ENCODE measurements around the gene PLB1.
"Not testable (repeated sequence)": the region's sequence is repeated elsewhere in the genome, so short reads cannot be mapped to it uniquely, and the experiment has no call there.

Gene PLB1

GRCh38 chr2:28538134-28538533, 42.3 kb downstream of the PLB1 start:
- DNase-seq = no peak

DNA sequence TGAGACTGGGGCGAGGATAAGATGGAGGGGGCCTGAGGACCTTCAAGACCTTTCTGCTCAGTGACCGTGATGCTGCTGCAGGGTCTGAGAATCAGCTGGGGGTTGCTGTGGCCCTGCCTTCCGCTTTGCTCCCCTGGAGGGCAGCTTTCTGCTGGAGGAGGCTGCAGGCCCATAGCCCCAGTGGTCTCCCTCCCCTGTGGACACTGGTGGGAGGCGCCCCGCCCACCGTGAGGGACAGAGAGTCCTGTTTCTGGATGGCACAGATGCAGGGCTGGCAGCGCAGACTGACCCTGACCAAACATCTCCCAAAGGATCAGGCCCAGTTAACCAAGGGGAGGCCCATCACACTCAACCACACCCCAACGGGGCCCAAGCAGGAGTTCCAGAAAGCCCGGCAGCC, 42.8 kb downstream of the PLB1 start:
- DNase-seq = no peak

DNA sequence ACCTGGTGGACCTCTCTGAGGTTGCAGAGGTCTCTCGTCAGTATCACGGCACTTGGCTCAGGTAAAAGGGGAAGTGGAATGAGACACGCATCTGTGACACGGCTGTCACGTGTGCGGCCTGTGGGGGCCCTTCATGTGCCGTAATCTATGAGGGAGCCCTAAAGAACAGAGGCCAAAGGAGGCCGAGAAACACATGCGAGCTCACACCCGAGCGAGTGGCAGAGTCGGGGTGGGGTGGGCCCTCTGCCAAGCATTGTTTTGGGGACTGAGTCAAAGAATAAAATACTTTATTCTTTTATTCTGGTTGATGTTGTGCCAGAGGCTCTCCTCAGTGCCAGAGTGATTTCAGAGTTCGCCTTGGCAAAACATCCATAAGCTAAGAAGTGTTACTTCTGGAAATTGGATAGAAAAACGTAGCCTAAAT, 43.3 kb downstream of the PLB1 start:
- DNase-seq = no peak

- DNase-seq = no peak
Measured at GRCh38 chr2:28543316-28544035, 47.6 kb downstream of the PLB1 start.

DNA sequence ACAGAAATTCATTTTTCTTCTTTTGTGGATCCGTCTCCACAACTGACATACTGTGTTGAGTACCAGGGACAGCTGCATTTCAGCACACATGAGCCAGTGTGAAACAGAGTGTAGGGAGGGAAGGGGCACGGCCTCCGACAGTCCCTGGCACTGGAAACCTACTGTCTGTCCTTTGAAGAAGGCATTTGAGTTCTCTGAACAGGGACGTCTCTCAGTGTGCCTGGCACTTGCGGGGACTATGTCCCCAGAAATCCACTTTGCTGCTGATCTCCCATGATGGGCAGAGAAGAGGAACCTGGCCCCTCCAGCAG, 48.1 kb downstream of the PLB1 start:
- no peak for DNase-seq

DNA sequence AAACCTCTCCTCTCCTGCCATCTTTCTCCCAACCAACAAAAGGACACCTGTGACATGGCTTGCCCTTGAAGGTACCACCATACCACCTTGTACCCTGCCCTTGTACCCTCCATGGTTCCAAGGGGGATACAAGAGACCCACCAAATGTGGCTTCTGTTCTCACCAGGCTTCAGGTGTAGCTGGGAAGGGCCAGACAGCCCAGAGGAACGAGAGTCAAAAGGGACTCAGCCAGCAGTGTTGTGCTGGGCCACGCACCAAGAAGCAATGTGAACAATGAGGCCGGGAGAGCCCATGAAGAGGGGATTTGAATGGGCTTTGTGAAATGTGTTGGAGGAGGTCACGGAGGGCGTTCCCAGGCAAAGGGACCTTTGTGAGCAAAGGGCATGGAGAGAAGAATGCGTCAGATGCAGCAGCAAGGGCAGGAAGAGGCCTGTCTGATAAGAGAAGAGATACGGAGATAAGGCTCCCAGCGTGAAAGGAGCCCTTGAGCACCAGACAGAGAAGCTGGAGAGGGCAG, 48.6 kb downstream of the PLB1 start:
- no peak for DNase-seq

GRCh38 chr2:28544922-28545589, 49.2 kb downstream of the PLB1 start:
- no peak for DNase-seq

DNA sequence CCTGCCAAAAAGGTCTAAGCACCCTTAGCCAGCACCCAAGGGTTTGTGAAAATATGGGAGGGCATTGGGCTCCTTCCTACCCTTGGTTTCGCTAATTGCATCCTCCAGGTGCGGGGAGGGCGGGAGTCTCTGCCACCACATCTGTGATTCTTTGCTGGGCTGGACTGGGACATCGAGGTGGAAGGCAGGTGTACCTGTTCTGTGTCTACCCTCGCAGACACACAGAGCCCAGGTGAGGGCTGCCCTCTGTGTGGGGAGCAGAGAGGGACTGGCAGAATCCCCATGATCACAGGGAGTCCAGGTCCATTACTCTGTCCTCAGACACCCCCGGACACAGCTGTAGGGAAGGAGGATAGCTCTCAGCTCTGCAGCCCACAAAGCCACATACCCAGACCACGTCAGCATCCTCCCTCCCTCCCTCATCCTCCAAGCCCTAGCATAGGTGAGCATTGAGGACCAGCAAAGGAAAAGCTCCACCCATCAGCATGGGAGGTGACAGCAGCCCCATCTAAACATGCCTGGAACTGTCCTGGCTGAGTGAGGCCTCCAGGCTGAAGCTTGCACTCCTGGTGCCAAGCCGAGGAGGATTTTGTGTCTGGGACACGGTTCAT, 49.8 kb downstream of the PLB1 start:
- no peak for DNase-seq

DNA sequence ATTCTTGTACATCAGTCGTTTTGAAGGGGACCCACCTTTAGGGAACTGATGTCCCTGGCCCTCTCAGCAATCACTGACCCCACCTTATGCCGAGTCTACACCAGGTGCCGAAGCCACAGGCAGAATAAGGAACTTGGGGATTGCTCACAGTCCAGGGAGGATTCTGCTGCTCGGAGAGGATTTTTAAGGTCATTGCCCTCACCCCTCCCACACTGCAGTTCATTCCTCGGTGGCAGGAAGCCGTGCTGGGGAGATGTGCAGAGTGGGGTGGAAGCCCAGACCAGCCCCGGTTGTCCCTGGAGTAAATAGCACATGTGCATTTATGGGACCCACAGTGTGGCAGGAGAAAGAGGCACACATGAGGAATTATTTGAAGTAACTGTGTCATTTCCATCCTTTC, 50.4 kb downstream of the PLB1 start:
- no peak for DNase-seq

GRCh38 chr2:28547223-28547860, 51.5 kb downstream of the PLB1 start:
- DNase-seq = no peak

- DNase-seq = no peak
Measured at GRCh38 chr2:28547906-28548600, 52.2 kb downstream of the PLB1 start.

GRCh38 chr2:28550345-28550744, 54.5 kb downstream of the PLB1 start:
- DNase-seq = not testable (repeated sequence)

GRCh38 chr2:28552045-28552823, 56.4 kb downstream of the PLB1 start:
- no peak for DNase-seq

DNA sequence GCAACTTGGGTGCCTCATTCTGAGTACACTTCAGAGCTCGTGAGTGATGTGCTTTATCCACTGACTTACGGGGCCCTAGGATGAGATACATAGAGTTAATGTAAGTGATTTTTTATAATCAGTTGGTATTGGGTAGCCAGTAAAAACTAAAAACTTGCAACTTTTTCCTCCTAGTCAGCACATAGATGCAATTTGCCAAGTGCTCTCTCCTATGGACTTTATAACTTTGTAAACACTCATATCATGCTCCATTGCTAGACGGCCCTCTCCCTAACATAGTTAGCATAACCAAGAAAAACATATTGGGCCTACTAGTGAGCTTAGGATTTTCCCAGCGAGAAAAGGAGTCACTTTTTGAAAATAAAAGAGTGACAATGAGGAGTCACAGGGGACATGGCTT, 60.4 kb downstream of the PLB1 start:
- no peak for DNase-seq

DNA sequence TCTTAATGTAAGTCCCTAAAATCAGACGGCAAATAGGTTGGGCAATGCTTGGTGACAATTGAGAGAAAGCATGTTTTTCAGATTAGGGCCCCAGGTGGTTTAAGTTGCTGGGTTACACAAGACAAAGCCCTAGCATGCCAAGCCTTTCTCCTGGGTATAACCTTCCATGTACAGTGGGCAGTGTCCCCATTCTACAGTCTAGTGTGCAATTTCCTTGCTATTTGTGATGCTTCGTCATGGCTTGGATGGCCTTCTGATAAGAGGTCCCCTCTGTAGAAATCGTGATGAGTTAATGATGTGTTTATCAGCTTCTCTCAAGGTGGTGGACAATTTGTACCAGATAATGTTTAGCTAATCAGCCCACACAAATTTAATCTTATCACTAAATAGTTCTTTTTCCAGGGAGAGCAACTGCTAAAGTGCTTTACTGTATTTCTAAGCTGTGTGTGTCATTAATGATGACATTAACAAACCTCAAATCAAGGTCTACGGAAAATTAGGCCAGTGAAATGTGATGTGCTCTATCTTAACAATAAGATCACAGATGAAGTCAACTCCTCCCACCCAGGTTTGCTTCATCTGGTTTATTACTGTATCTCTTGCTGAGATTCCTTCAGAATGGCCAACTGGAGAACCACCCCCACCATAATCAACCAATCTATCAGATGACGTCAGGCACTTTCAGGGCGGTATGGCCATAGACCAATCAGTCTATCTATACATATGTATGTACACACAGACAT, 61.7 kb downstream of the PLB1 start:
- DNase-seq = no peak

GRCh38 chr2:28558158-28558820, 62.4 kb downstream of the PLB1 start:
- DNase-seq = no peak

DNA sequence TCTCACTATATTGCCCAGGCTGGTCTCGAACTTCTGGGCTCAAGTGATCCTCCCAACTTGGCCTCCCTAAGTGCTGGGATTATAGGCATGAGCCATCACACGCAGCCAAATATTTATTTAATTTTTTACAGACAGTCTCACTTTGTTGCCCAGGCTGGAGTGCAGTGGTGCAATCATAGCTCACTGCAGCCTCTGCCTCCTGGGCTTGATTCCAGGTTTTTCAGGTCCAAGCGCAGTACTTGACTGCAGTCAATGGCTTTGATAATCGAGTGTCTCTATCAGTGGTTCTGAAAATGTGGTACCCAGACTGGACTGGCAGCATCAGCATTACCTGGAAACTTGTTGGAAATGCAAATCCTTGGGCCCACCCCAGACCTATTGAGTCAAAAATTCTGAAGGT, 63.1 kb downstream of the PLB1 start:
- no peak for DNase-seq

- DNase-seq = no peak
Measured at GRCh38 chr2:28563869-28564268, 68.0 kb downstream of the PLB1 start.

DNA sequence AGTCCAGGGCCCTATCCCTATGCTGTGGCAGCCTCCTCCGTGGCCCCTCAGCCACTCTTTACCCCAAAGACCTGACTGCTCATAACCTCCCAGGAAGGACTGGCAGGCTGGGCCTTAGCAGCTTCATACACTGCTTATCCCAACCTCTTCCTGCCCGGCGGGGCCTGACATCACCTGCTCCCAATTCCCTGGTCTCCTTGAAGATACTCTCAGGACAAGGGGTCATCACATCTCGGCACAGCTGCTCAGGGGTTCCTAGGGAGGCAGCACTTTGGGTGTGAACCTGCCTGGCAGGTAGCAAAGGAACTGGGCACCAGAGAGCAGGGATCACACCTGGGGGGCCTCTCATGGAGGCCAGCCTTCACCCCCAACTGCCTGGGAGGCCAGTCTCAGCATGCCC, 68.5 kb downstream of the PLB1 start:
- no peak for DNase-seq

GRCh38 chr2:28565033-28565432, 69.2 kb downstream of the PLB1 start:
- no peak for DNase-seq

GRCh38 chr2:28565720-28566295, 69.9 kb downstream of the PLB1 start:
- DNase-seq = no peak
